OCI-LY3 (cell line): ENCODE data around the gene DNAJC15.

Experiments
- EZH2phosphoT487 ChIP-seq: fragments of 200-600 bp; shearing (Covaris generic); IDR thresholded peaks from 2 replicates; pipeline ENCODE4 v1.6.1; 2018; ENCODE audit warnings: antibody characterized with exemption, mixed run types, low read depth
- TF ChIP-seq, protein P1 (sequence below): fragments of 200-600, 300-600 bp; sonication (generic); IDR thresholded peaks from 2 replicates; pipeline ENCODE4 v1.5.1; 2014; ENCODE audit warnings: antibody characterized with exemption, low read length, low read depth

DNA sequence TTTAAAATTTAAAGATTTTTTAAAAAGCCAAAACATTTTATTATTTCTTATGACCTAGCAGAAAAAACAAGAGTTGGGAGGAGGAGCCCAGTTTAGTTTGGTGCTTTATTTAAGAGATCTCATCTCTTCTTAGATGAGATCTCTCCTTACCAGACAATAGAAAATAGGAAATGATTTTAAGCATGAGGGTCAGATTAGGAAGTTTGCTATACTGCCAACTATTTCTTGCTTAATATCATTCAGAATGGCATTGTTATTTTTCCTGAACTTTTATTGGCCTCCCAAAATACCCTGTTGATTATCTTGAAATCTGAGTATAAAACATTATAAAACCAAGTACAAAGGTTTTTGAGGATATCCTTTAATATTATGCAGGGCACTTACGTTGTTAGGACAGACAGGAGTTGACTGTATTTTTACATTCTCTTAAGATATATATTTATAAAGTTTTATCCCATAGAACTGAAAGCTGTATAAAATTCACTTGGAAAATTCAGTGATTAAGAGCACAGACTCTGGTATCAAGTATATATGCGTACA lies 56.1 kb downstream of the DNAJC15 start:
- TF ChIP-seq, protein P1, sequence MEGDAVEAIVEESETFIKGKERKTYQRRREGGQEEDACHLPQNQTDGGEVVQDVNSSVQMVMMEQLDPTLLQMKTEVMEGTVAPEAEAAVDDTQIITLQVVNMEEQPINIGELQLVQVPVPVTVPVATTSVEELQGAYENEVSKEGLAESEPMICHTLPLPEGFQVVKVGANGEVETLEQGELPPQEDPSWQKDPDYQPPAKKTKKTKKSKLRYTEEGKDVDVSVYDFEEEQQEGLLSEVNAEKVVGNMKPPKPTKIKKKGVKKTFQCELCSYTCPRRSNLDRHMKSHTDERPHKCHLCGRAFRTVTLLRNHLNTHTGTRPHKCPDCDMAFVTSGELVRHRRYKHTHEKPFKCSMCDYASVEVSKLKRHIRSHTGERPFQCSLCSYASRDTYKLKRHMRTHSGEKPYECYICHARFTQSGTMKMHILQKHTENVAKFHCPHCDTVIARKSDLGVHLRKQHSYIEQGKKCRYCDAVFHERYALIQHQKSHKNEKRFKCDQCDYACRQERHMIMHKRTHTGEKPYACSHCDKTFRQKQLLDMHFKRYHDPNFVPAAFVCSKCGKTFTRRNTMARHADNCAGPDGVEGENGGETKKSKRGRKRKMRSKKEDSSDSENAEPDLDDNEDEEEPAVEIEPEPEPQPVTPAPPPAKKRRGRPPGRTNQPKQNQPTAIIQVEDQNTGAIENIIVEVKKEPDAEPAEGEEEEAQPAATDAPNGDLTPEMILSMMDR, result no peak
- TF ChIP-seq EZH2phosphoT487, result no peak
